ENCODE data around the gene LRRC31. TPM values are rescaled to one million over a fixed set of nuclear protein-coding genes. Genes with fewer than 3 reads are reported as not detected.

Gene LRRC31
- total and polyA plus RNA-seq, 2 donors (not counting 1 experiment from before 2014, with no cell fraction given): not detected

GRCh38 chr3:169895072-169895471 is 25.3 kb upstream of the LRRC31 start:
- Histone ChIP-seq H3K27ac (ENCODE audit: insufficient read depth, low read length) (no peak overlapping the region), H3K79me2 (ENCODE audit: control insufficient read depth, insufficient read depth, low read length) (no peaks in the 10 kb centered on the region), H3K4me3 (replicated peaks in 1 of 4; ENCODE audit: control extremely low read depth in 1 of 4, insufficient read depth in 1 of 4, low read depth in 3 of 4, low read length in 4 of 4) (no peak overlapping the region), H3K4me1 (ENCODE audit: control insufficient read depth, extremely low read depth, insufficient read depth, low read length) (no peaks in the 10 kb centered on the region), H4K20me1 (ENCODE audit: control insufficient read depth, extremely low read depth, insufficient read depth, low read length) (no peaks in the 10 kb centered on the region), H3K9ac (ENCODE audit: insufficient read depth, low read length) (no peak overlapping the region), H3K4me2 (ENCODE audit: extremely low read depth, insufficient read depth, low read length) (no peak overlapping the region), H3K36me3 (ENCODE audit: control insufficient read depth, insufficient read depth, low read length) (no peaks in the 10 kb centered on the region), H3K9me3 (ENCODE audit: control insufficient read depth, insufficient read depth, low read depth, low read length) (no peaks in the 10 kb centered on the region), H3K27me3 (ENCODE audit: control insufficient read depth, insufficient read depth, low read length) (no peaks in the 10 kb centered on the region), H2AFZ (ENCODE audit: low read length) (no peak overlapping the region)
- TF ChIP-seq CTCF (conservative IDR thresholded peaks at IDR 0.05 in 1 of 2, IDR thresholded peaks at IDR 0.05 in 1 of 2; ENCODE audit: low read depth in 1 of 2, low read length in 2 of 2): no peak
- no peak for TF ChIP-seq EZH2 (IDR thresholded peaks at IDR 0.05; ENCODE audit: low read length, missing control alignments)
- DNase-seq (ENCODE audit: low read depth in 2 of 2): no peak

DNA sequence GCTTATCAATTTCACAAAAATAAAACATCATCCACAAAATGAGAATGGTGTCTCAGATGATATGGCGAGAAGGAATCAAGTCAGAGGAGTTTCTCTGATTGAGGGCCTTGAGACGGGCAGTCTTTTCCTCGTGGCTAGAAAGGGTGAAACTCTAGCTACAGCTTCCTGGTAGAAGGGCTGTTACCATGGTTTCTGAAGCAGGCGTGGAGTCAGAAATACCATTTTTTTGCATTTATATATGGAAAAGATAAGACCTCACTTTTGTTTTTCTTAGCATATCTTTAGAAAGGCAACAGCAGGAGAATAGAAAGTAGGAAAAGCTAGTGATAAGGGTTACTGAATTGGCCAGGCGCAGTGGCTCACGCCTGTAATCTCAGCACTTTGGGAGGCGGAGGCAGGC is 24.4 kb upstream of the LRRC31 start:
- DNase-seq (ENCODE audit: low read depth in 2 of 2): no peak
- no peak for TF ChIP-seq CTCF (conservative IDR thresholded peaks at IDR 0.05 in 1 of 2, IDR thresholded peaks at IDR 0.05 in 1 of 2; ENCODE audit: low read depth in 1 of 2, low read length in 2 of 2)
- no peak for TF ChIP-seq EZH2 (IDR thresholded peaks at IDR 0.05; ENCODE audit: low read length, missing control alignments)
- Histone ChIP-seq H3K36me3 (ENCODE audit: control insufficient read depth, insufficient read depth, low read length) (no peaks in the 10 kb centered on the region), H3K9me3 (ENCODE audit: control insufficient read depth, insufficient read depth, low read depth, low read length) (no peaks in the 10 kb centered on the region), H3K4me1 (ENCODE audit: control insufficient read depth, extremely low read depth, insufficient read depth, low read length) (no peaks in the 10 kb centered on the region), H3K4me3 (replicated peaks in 1 of 4; ENCODE audit: control extremely low read depth in 1 of 4, insufficient read depth in 1 of 4, low read depth in 3 of 4, low read length in 4 of 4) (no peak overlapping the region), H3K4me2 (ENCODE audit: extremely low read depth, insufficient read depth, low read length) (no peak overlapping the region), H3K27me3 (ENCODE audit: control insufficient read depth, insufficient read depth, low read length) (no peaks in the 10 kb centered on the region), H2AFZ (ENCODE audit: low read length) (no peak overlapping the region), H3K9ac (ENCODE audit: insufficient read depth, low read length) (no peak overlapping the region), H3K27ac (ENCODE audit: insufficient read depth, low read length) (no peak overlapping the region), H4K20me1 (ENCODE audit: control insufficient read depth, extremely low read depth, insufficient read depth, low read length) (no peaks in the 10 kb centered on the region), H3K79me2 (ENCODE audit: control insufficient read depth, insufficient read depth, low read length) (no peaks in the 10 kb centered on the region)

- Histone ChIP-seq H3K4me2 (ENCODE audit: extremely low read depth, insufficient read depth, low read length) (no peak overlapping the region), H2AFZ (ENCODE audit: low read length) (no peak overlapping the region), H3K79me2 (ENCODE audit: control insufficient read depth, insufficient read depth, low read length) (no peaks in the 10 kb centered on the region), H3K4me3 (replicated peaks in 1 of 4; ENCODE audit: control extremely low read depth in 1 of 4, insufficient read depth in 1 of 4, low read depth in 3 of 4, low read length in 4 of 4) (no peak overlapping the region), H3K9ac (ENCODE audit: insufficient read depth, low read length) (no peak overlapping the region), H3K36me3 (ENCODE audit: control insufficient read depth, insufficient read depth, low read length) (no peaks in the 10 kb centered on the region), H3K27me3 (ENCODE audit: control insufficient read depth, insufficient read depth, low read length) (no peaks in the 10 kb centered on the region), H3K27ac (ENCODE audit: insufficient read depth, low read length) (no peak overlapping the region), H4K20me1 (ENCODE audit: control insufficient read depth, extremely low read depth, insufficient read depth, low read length) (no peaks in the 10 kb centered on the region), H3K9me3 (ENCODE audit: control insufficient read depth, insufficient read depth, low read depth, low read length) (no peaks in the 10 kb centered on the region), H3K4me1 (ENCODE audit: control insufficient read depth, extremely low read depth, insufficient read depth, low read length) (no peaks in the 10 kb centered on the region)
- TF ChIP-seq CTCF (conservative IDR thresholded peaks at IDR 0.05 in 1 of 2, IDR thresholded peaks at IDR 0.05 in 1 of 2; ENCODE audit: low read depth in 1 of 2, low read length in 2 of 2) (no peak), EZH2 (IDR thresholded peaks at IDR 0.05; ENCODE audit: low read length, missing control alignments) (no peak)
- no peak for DNase-seq (ENCODE audit: low read depth in 2 of 2)
Observed at GRCh38 chr3:169891886-169892285, 22.2 kb upstream of the LRRC31 start.
